Muscle layer of colon (tissue), 2 donors: Measurements from ENCODE around the gene CAMKK2.
"Not testable (repeated sequence)": the region's sequence is repeated elsewhere in the genome, so short reads cannot be mapped to it uniquely, and the experiment has no call there.

Source experiments
- H3K27ac ChIP-seq: one replicate; pipeline ENCODE4 v1.7.0; 2013; ENCODE audit warnings: low read depth, mild to moderate bottlenecking, low read length, moderate library complexity
- H3K27me3 ChIP-seq, 2 donors: one replicate each; pipeline ENCODE4 v1.7.0; 2013; ENCODE audit warnings: low read length in 2 of 2, mild to moderate bottlenecking in 2 of 2; ENCODE audit not compliant: insufficient read depth in 2 of 2, control insufficient read depth in 1 of 2
- H3K36me3 ChIP-seq: one replicate; pipeline ENCODE4 v1.7.0; 2013; ENCODE audit warnings: mild to moderate bottlenecking, low read length; ENCODE audit not compliant: insufficient read depth
- H3K4me1 ChIP-seq: one replicate; pipeline ENCODE4 v1.7.0; 2013; ENCODE audit warnings: mild to moderate bottlenecking, low read length; ENCODE audit not compliant: insufficient read depth
- H3K4me3 ChIP-seq, 2 donors: one replicate each; pipeline ENCODE4 v1.7.0; 2013; ENCODE audit warnings: low read length in 2 of 2, low read depth in 1 of 2, mild to moderate bottlenecking in 1 of 2, moderate library complexity in 1 of 2
- H3K9ac ChIP-seq: one replicate; pipeline ENCODE4 v1.7.0; 2013; ENCODE audit warnings: low read length
- H3K9me3 ChIP-seq: one replicate; pipeline ENCODE4 v1.7.0; 2013; ENCODE audit warnings: mild to moderate bottlenecking, low read length
- donor health status: abdominal sarcoma.
- donor health status: Adenocarcinoma of cecum.

CAMKK2 gene

GRCh38 chr12:121284551-121285390 is 11.7 kb downstream of the CAMKK2 start:
- H3K4me1 ChIP-seq = peaks cover 7% of the 10 kb centered on the region
- H3K9me3 ChIP-seq = no peaks in the 10 kb centered on the region
- no peaks in the 10 kb centered on the region for H3K27me3 ChIP-seq
- H3K9ac ChIP-seq = no peak overlapping the region
- no peak overlapping the region for H3K27ac ChIP-seq
- no peak overlapping the region for H3K4me3 ChIP-seq
- no peaks in the 10 kb centered on the region for H3K36me3 ChIP-seq

DNA sequence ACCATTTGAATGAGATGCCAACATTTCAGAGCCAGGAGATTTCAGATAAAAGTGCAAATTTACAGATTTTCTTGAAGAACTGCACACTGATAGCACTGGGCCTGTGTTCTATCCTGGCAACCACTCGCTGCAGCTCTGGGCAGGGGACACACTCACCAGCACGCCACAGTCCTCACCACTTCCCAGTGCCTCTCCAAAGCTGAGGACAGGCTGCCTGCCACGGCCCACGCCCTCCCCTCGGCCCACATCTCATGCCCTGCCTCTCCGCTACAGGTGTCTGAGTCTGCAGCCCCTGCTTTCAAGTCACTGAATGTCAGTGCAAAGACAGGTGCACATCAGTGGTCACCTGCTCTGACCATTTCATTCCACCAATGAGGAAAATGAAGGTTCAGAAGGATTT is 12.7 kb downstream of the CAMKK2 start:
- Histone ChIP-seq H3K27ac (no peak overlapping the region), H3K9ac (no peak overlapping the region), H3K27me3 (no peaks in the 10 kb centered on the region), H3K4me1 (peaks cover 7% of the 10 kb centered on the region), H3K36me3 (no peaks in the 10 kb centered on the region), H3K9me3 (no peaks in the 10 kb centered on the region), H3K4me3 (no peak overlapping the region)

DNA sequence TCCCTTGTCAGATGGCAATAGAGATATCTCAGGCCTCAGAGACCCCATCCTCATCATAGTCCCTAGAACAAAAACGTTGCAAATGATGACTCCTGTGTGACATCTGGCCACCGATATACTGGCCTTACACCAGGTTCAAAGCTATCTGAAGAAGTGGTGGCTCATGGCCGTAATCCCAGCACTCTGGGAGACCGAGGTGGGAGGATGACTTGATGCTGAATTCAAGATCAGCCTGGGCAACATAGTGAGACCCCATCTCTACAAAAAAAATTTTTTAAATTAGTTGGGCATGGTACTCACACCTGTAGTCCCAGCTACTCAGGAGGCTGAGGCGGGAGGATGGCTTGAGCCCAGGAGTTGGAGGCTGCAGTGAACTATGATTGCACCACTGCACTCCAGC is 13.1 kb downstream of the CAMKK2 start:
- Histone ChIP-seq H3K27me3 (no peaks in the 10 kb centered on the region), H3K36me3 (no peaks in the 10 kb centered on the region), H3K9ac (no peak overlapping the region), H3K9me3 (no peaks in the 10 kb centered on the region), H3K4me1 (peaks cover 7% of the 10 kb centered on the region), H3K4me3 (no peak overlapping the region), H3K27ac (no peak overlapping the region)

DNA sequence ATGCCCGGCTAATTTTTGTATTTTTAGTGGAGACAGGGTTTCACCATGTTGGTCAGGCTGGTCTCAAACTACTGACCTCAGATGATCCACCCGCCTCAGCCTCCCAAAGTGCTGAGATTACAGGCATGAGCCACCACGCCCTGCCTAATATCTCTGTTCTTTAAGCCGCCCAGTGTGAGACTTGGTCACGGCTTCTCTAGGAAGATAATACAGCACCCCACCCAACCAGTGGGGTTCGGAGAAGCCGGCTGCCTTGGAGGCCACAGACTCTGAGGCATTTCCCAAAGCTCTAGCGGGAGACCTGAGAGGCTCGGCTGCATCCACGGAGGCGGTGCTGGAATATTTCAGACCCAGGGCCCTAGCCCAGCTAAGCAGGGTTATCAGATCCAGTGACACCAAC is 13.6 kb downstream of the CAMKK2 start:
- H3K27ac ChIP-seq = not testable (repeated sequence)

GRCh38 chr12:121282072-121282742 is 14.3 kb downstream of the CAMKK2 start:
- H3K4me3 ChIP-seq = no peak overlapping the region
- H3K9me3 ChIP-seq = no peaks in the 10 kb centered on the region
- no peak overlapping the region for H3K27ac ChIP-seq
- H3K27me3 ChIP-seq = no peaks in the 10 kb centered on the region
- H3K4me1 ChIP-seq = peaks cover 7% of the 10 kb centered on the region
- H3K36me3 ChIP-seq = no peaks in the 10 kb centered on the region
- no peak overlapping the region for H3K9ac ChIP-seq

More for the DNA sequence above, 13.6 kb downstream of the CAMKK2 start:
- H3K9ac ChIP-seq, H3K9me3 ChIP-seq, H3K4me1 ChIP-seq, H3K27me3 ChIP-seq, H3K4me3 ChIP-seq, H3K36me3 ChIP-seq: not testable (repeated sequence)

- not testable (repeated sequence) for H3K4me1 ChIP-seq, H3K4me3 ChIP-seq, H3K9me3 ChIP-seq, H3K27me3 ChIP-seq, H3K36me3 ChIP-seq, H3K27ac ChIP-seq, H3K9ac ChIP-seq
These were observed 15.4 kb downstream of the CAMKK2 start for GRCh38 chr12:121281116-121281515.

- not testable (repeated sequence) for H3K9me3 ChIP-seq, H3K4me3 ChIP-seq, H3K36me3 ChIP-seq, H3K4me1 ChIP-seq, H3K27me3 ChIP-seq, H3K27ac ChIP-seq, H3K9ac ChIP-seq
These were observed 16.0 kb downstream of the CAMKK2 start for GRCh38 chr12:121280531-121280930.

GRCh38 chr12:121279507-121279915 is 17.0 kb downstream of the CAMKK2 start:
- H3K9me3 ChIP-seq = no peaks in the 10 kb centered on the region
- H3K9ac ChIP-seq = no peak overlapping the region
- no peak overlapping the region for H3K4me3 ChIP-seq
- no peaks in the 10 kb centered on the region for H3K36me3 ChIP-seq
- H3K27ac ChIP-seq = no peak overlapping the region
- H3K4me1 ChIP-seq = peaks cover 7% of the 10 kb centered on the region
- H3K27me3 ChIP-seq = no peaks in the 10 kb centered on the region

GRCh38 chr12:121279071-121279375 is 17.5 kb downstream of the CAMKK2 start:
- peaks cover 7% of the 10 kb centered on the region for H3K4me1 ChIP-seq
- no peak overlapping the region for H3K9ac ChIP-seq
- no peak overlapping the region for H3K27ac ChIP-seq
- H3K27me3 ChIP-seq = no peaks in the 10 kb centered on the region
- H3K4me3 ChIP-seq = no peak overlapping the region
- H3K36me3 ChIP-seq = no peaks in the 10 kb centered on the region
- no peaks in the 10 kb centered on the region for H3K9me3 ChIP-seq

GRCh38 chr12:121278169-121279070 is 18.1 kb downstream of the CAMKK2 start:
- Histone ChIP-seq H3K9me3 (no peaks in the 10 kb centered on the region), H3K9ac (no peak overlapping the region), H3K4me1 (peaks cover 7% of the 10 kb centered on the region), H3K27me3 (no peaks in the 10 kb centered on the region), H3K27ac (no peak overlapping the region), H3K36me3 (peaks cover 2% of the 10 kb centered on the region), H3K4me3 (no peak overlapping the region)

GRCh38 chr12:121277374-121277759 is 19.1 kb downstream of the CAMKK2 start:
- no peaks in the 10 kb centered on the region for H3K27me3 ChIP-seq
- no peaks in the 10 kb centered on the region for H3K9me3 ChIP-seq
- H3K36me3 ChIP-seq = peaks cover 12% of the 10 kb centered on the region
- H3K4me1 ChIP-seq = peaks cover 3% of the 10 kb centered on the region
- no peak overlapping the region for H3K27ac ChIP-seq
- no peak overlapping the region for H3K9ac ChIP-seq
- no peak overlapping the region for H3K4me3 ChIP-seq
